HG03095 (cell line): ENCODE measurements around the gene ZNF281.
A peak's percentile ranks its signal among the peaks of the same experiment; 100 is the strongest.
"Not testable (repeated sequence)": the region's sequence is repeated elsewhere in the genome, so short reads cannot be mapped to it uniquely, and the experiment has no call there.

Source experiments
- ATAC-seq: cut with Tn5 transposase; IDR thresholded peaks from one replicate; pipeline ENCODE4 v1.9.1; 2021; ENCODE audit warnings: moderate library complexity; ENCODE audit not compliant: unreplicated experiment

ZNF281 gene, protein sequence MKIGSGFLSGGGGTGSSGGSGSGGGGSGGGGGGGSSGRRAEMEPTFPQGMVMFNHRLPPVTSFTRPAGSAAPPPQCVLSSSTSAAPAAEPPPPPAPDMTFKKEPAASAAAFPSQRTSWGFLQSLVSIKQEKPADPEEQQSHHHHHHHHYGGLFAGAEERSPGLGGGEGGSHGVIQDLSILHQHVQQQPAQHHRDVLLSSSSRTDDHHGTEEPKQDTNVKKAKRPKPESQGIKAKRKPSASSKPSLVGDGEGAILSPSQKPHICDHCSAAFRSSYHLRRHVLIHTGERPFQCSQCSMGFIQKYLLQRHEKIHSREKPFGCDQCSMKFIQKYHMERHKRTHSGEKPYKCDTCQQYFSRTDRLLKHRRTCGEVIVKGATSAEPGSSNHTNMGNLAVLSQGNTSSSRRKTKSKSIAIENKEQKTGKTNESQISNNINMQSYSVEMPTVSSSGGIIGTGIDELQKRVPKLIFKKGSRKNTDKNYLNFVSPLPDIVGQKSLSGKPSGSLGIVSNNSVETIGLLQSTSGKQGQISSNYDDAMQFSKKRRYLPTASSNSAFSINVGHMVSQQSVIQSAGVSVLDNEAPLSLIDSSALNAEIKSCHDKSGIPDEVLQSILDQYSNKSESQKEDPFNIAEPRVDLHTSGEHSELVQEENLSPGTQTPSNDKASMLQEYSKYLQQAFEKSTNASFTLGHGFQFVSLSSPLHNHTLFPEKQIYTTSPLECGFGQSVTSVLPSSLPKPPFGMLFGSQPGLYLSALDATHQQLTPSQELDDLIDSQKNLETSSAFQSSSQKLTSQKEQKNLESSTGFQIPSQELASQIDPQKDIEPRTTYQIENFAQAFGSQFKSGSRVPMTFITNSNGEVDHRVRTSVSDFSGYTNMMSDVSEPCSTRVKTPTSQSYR

DNA sequence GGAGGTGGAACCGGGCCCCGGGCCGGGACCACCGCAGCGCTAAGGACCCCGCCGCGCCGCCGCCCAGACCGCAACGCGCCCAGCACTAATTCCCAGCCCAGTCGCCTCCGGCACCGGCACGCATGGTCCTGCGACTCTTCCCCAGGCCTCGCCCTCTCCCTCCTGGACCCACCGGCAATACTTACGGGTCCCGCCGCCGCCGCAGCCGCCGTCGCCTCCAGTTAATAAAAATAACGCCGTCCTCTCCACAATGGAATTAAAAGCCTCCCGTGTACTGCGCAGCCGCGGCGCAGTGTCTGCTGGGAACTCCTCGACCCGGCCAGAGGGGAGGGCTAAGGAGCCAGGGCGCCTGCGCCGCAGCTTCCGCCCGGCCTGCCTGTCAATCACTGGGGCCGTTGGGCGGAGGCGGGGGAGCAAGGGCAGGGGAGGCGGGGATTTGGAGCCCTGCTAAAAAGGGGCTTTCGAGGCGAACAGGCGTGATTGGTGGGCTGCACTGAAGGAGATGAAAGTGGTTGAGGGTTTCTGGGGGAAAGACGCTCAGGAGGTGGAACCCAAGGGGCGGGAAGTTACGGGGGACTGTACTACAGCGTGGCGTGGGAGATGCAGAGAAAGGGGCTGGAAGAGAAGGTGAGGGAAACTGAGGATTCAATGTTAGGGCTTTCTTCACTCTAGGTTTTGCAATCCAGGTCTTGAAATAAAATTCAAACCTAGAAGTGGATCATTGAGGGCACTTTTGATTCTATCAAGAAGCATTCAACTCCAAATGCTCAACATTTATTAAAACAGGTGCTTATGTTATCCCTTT lies at the start of gene ZNF281:
ZNF281 (minus strand) TSS at position 276 of the 805 bp plus-strand sequence. CDS start 331 bp downstream, outside the sequence.
- peak; percentile 91 for ATAC-seq

GRCh38 chr1:200458780-200459179 lies 48.9 kb upstream of the ZNF281 start:
- ATAC-seq: no peak

- no peak for ATAC-seq
Observed at GRCh38 chr1:200457810-200458209, 48.0 kb upstream of the ZNF281 start.

- ATAC-seq: no peak
Observed at GRCh38 chr1:200454425-200454824, 44.6 kb upstream of the ZNF281 start.

DNA sequence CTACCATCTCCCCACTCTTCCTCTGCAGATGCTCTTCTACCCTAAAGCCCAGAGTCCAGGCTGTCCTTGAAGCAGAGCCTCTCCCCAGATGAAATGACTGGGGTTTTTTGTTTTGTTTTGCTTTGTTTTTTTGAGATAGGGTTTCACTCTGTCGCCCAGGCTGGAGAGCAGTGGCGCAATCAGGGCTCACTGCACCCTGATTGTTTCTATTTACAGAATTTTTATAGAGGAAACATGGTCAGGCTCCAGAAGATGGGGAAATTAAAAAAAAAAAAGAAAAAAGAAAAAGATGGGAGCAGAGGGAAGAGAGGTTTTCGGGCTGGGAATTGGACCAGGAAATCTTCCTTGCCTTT lies 43.7 kb upstream of the ZNF281 start:
- no peak for ATAC-seq

GRCh38 chr1:200452850-200453552 lies 43.2 kb upstream of the ZNF281 start:
- ATAC-seq: no peak

DNA sequence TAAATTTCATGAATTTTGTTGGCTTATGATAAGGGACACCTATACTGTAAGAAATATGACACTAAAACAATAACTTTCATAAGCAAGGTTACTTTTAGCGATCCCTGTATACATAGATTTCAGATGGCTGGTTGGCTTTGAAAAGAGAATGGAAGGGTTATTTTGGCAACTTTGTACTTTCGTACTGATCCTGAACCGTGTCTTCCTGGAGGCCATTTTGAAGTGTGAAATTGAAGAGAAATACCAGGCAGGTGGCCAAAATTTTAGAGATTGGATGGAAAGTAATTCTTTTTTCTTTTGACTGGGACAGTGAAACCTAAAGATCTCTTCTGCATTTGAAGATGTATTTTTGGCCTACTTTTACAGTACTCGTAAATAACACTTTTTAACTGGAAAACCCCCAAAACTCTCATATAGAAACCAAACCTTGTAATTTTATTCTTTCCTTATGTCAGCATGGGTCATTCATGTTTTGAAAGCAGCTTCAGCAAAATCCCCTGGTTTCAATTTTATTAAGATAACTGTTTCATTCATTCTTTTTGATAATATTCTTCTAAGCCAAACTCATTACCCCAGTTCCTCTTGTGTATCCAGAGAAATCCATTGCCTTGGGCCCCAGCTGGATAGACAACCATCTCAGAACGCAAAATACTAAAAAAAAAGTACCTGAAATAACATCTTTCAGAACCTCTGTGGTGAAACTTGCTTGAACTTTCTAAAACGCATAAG lies 38.4 kb upstream of the ZNF281 start:
- ATAC-seq: peak; percentile 93

DNA sequence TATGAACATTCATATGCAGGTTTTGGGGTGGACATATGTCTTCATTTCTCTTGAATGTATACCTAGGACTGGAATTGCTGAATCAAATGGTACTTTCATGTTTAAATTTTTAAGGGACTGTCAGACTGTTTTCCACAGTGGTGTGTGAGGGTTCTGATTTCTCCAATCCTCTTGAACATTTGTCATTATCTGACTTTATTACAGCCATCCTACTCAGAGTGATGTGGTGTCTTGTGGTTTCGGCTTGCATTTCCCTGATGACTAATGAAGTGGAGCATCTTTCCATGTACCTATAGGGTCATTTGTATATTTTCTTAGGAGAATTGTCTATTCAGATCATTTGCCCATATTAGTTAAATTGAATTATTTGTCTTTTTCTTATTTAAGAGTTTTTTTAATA lies 35.4 kb upstream of the ZNF281 start:
- ATAC-seq: no peak

- no peak for ATAC-seq
Observed at GRCh38 chr1:200444478-200444877, 34.6 kb upstream of the ZNF281 start.

DNA sequence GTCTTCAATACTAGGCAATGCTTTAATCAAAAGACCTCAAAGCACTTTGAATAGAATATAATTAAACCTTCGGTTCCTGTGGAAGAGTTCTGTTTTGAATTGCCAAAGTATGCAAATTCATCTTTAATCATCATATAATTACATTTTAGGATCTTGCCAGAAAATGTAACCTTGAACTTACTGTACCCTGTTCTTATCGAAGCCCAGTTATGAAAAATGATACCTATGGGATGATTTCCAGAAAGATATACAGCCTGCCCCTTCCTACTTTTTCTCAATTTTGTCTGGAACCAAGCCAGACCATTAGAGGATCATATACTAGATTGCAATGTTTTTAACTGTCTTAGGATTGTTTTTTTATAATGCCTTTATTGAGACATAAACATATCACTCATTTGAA lies 34.0 kb upstream of the ZNF281 start:
- ATAC-seq: no peak

DNA sequence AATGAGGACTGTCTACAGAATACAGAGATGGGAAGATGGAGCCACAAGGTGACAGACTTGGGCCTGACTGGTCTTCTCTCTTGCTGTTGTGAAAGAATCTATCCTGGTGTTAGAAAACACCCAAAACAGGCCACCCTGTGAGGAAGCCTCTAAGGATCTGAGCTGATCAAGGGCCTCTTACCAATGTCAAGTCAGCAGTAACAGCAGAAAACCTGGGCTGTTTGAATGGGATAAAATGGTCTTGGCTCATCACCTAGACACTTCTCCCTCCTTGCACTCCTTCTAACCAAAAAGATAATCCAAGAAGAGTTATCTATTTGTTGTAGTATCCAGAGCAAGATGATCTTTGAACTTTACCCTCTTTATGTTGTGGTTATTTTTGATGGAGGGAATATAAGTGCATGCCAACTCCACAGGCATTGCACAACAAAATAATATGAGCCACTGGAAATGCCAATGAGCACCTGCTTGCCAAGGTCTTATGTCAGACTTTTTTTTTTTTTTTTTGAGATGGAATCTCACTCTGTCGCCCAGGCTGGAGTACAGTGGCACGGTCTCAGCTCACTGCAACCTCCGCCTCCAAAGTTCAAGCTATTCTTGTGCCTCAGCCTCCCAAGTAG lies 32.8 kb upstream of the ZNF281 start:
- no peak for ATAC-seq

- ATAC-seq: no peak
Observed at GRCh38 chr1:200442023-200442422, 32.2 kb upstream of the ZNF281 start.

DNA sequence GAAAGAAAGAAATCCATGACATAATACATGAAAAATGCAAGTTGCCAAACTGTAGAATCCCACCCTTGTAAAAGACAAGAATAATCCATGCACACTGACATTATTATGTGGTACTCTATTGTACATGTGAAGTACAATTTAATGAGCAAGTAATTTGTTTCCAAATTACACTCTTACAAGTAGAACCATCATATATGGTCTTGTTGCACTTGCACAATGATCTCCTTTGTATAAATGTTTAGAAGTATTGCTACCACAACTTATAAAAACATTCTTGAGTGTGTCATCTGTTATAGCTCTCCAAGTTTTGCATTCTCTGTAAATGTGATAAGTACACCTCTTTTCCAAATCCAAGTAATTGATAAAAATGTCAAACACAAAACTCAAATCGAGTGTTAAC lies 29.1 kb upstream of the ZNF281 start:
- no peak for ATAC-seq

DNA sequence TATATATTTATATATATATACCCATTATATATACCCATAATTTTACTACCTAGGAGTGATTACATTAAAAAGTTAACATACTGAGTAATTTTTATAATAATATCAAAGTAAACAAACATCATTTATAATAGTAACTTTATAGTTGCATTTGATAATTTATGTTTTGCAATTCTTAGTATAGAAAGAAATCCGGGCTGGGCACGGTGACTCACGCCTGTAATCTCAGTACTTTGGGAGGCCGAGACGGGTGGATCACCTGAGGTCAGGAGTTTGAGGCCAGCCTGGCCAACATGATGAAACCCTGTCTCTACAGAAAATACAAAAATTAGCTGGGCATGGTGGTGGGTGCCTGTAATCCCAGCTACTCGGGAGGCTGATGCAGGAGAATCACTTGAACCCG lies 28.6 kb upstream of the ZNF281 start:
- not testable (repeated sequence) for ATAC-seq

- ATAC-seq: peak; percentile 70
Observed at GRCh38 chr1:200437556-200438203, 27.8 kb upstream of the ZNF281 start.

GRCh38 chr1:200437088-200437487 lies 27.3 kb upstream of the ZNF281 start:
- no peak for ATAC-seq

DNA sequence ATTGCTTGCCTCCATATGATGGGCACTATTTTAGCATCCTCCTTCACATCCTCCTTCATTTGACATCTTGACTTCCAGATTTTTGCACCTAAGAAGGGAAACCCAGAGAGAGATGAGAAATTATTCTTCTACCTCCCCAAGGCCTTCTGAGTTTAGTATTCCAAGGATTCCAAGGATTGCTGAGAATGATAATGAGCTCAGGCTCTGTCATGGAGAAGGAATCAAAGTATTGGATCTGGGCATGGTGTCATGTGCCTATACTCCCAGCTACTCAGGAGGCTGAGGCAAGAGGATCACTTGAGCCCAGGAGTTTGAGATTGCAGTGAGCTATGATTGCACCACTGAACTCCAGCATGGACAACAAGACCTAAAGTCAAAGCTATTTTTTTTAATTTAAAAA lies 26.6 kb upstream of the ZNF281 start:
- ATAC-seq: no peak

DNA sequence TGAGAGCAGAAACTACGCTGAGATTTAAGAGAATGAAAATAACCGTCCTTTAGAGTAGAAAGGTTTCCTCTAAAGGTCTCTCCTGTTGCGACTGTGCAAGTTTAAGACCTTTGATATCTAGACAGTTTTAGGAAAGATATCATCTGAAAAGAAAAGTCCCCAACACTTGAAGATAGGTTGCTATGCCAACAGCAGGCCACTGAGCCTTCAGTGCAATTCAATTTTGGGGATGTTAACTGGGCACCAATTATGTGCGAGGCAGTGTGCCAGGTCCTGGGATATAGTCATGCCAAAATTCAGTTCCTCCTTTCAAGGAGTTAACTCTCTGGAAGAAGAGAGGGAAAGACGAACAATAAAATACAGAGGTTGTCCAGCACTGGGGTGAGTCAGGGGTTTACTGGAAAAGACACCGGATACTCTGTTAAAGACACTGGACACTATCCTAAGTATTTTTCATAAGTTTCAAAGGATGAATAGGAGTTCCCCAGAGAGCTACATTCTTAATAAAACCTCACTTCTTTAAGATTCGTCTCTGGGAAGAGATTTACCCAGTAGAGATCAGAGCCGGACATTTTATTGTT lies 25.5 kb upstream of the ZNF281 start:
- no peak for ATAC-seq

GRCh38 chr1:200433586-200433985 lies 23.8 kb upstream of the ZNF281 start:
- ATAC-seq: no peak
